Fibroblast of peridontal ligament (primary cell): ENCODE measurements around the gene ARHGDIB.

Experiments used
- DNase-seq: peaks from one replicate; pipeline ENCODE4 v3.0.0-alpha.2; 2010; ENCODE audit errors: extremely low read depth

ARHGDIB gene

DNA sequence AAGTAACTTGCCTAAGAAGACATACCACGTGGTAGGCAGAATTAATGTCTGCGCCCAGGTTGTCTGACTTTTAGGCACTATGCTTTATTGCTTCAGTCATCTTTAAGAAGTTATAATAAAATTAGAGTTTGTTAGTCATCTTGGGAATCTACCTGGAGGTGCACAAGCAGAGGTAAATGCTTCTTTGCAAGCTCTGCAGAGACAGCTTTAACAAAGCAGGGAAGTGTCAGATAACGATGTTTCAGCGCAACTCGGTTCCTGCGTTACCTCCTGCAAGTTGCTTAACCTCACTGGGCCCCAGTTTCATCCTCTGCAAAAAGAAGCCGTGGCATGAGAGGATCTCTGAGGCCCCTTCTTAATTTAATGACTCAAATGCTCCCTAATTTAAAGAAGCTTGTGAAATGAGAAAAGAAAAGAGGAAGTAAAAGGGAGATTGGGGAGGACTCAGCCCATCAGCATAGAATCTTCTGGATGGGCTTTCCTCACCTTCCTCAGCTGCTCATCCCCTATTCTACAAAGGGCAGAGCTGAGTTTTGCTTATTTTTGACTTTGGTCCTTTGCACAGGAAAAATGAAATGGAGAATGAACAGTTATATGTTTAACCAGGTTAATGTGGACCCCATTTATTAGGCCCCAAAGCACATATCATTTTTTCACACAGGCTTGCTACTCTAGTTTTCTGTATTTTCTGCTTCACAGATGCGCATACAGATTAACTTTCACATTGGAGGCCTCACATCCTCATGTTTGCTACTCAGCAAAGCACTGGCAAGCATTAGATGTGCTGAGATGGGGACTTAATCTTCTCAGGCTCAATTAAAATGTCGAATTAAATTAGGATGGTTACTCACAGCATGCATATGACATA lies 5.1 kb downstream of the ARHGDIB start:
- no peak for DNase-seq

GRCh38 chr12:14954269-14954668 lies 7.1 kb downstream of the ARHGDIB start:
- DNase-seq, result no peak

GRCh38 chr12:14953752-14954151 lies 7.6 kb downstream of the ARHGDIB start:
- DNase-seq, result no peak

GRCh38 chr12:14952299-14952921 lies 9.0 kb downstream of the ARHGDIB start:
- DNase-seq, result peak; percentile 74

DNA sequence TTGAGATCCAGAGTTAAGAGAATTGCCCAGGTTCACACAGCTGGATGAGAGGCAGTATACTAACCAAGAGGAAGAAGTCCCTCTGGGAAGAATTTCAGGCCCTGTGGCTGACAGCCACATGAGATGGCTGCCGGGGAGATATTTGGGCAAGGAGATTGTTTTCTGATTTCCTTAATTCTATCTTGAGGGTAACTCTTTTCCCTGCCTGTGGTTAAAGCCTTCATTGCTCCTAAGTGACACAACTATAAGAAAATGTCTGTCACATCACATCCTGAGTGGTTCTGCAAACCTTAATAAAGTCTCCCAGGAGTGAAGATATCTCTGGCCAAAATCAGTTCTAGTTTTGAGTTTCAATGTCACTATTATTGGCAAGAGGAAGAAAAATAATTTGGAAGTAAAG lies 9.6 kb downstream of the ARHGDIB start:
- no peak for DNase-seq

DNA sequence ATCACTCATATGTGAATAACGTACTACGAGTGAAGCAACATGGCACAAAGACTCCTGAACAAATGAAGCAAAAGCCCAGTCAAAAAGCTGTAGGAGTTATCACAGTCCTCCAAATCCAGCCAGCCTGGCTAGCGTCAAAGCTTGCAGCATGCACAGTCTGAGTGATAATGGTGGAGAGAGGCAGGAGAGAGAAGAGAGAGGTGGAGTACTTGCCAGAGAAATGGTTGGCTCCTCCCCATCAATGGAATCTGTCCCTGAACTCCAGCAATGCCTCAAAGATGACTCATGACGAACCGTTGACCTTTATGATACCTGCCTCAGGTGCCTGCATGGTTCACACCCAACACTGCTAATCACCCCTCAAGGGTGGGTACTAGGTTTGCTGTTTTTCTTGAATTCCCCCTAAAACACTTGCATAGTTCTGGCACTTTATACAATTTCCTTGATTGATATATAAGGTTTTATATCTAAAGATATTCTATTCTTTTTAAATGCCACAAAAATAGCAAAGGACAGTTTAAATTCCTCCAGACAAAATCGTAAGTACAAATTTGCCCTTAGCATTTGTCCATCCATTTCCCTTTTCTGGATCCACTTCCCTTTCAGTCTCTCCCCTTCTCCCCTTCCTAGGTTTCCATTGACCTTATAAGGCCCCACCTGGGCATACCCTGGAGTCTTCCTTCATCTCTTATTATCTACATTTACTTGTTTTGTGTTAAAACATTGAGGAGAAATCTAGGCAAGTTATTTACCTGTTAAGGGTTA lies 10.2 kb downstream of the ARHGDIB start:
- DNase-seq, result no peak

DNA sequence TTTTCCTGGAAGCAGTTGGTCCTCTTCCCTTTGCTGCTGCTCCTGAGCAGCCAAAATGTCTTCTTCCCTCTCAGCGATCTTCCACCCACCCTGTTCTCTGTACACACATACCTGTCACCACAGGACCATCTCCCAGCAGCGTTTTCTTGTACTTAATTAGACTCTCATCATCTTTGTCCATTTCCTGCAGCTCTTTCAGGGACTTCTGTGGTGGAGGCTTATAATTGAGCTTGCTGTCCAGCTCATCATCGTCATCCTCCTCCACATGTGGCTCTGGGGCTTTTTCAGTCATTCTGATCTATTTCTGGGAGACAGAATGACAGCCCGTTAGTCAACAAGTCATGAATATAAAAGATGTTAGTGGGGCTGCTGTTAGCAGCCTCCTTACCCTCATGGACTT lies 11.0 kb downstream of the ARHGDIB start:
- no peak for DNase-seq

DNA sequence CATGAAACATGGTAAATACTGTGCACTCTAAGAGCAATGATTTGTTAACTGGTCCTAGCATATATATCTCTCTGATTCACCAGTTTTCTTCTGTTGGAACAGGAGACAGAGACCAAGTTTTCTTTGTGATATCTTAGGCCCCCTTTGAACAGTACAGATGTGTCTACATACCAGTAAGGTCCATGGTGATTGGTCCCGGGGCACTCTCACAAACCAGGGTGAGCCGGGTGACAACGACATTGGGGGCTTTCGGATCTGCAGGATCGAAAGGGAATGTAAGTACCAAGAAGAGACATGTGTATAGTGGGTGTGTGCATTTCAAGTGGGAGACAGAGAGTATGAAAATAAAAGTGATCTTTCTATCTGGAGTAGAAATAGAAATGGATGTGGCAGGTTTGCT lies 11.8 kb downstream of the ARHGDIB start:
- DNase-seq, result no peak

DNA sequence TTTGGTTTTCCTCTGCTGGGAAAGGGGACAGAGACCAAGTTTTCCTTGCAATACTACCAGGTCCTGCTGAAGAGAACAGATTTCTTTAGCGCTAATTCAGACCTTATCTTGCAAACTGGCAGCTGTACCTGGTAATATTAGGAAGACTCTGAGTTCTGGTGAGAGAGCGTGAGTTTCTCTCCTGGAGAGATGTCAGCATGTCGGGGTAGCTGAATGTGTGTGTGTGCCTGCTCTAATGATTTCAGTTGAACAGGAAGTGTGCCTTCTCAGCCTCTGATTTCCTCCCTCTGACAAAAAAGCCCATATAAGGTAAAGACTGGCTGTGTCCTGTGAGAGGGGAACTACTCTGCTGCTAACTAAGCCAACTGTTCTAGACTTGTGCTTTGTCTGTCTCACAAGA lies 12.7 kb downstream of the ARHGDIB start:
- DNase-seq, result peak; percentile 62

DNA sequence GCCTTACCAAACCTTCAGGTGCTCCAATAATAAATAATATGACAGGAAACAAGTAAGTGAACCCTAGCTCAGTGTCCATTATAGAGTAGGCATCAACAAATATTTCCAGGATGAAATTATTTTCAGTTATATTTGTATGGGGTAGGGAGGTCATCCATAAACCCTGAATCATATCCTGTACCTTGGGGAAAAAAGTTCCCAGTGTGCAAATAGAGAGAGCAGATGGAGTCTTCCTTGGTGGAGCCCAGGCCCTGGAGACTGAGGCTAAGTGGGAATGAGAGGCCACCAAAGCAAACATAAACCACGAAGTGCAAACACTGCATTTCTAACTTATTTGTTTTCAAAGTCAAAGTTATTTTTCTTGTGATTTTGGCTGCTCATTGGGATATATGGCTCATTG lies 14.5 kb downstream of the ARHGDIB start:
- DNase-seq, result no peak

- DNase-seq, result no peak
These were observed 15.2 kb downstream of the ARHGDIB start for GRCh38 chr12:14946162-14946561.

GRCh38 chr12:14942196-14942931 lies 19.0 kb downstream of the ARHGDIB start:
- no peak for DNase-seq

GRCh38 chr12:14941369-14941768 lies 20.0 kb downstream of the ARHGDIB start:
- no peak for DNase-seq

DNA sequence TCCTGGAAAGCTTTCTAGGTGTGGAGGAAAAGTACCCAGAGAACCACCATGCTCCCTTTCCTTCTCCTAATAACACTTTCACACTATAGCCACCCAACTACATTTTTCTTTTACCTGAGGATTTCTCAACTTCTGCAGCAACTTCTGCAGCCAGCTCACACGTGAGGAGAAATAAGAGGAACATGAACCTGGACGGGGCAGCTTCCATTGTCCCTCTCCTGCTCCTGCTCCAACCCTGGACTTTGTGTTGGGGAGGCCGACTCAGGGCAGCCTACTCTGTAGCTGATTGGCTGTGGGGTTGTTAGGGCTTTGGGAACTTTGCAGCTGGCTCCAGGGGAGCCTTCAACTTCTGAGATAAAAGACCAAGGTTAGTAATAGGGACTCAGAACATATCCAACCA lies 23.1 kb downstream of the ARHGDIB start, which contains the start of gene ERP27:
TSS of gene ERP27 (minus strand) at position 237 of the 400 bp plus-strand sequence. CDS start at position 208, 29 bp downstream.
- no peak for DNase-seq

DNA sequence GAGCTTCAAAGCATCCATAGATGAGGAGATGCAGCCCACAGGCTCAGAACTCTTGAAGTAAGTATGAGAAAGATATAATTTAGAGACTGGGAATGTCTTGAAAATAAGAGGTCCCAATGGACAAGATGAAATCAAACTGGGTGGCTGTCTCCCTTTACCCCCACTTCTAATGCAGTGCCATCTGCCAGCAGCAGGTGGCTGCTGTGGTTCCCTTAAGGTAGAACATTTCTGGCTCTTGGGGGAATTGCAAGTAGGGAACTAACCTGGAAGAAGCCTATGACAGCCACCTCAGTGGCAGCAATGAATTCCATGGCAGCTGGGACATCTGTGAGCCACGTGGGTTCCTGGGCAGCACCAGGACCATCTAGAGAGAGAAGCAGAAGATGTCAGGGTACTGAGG lies 23.7 kb downstream of the ARHGDIB start:
- DNase-seq, result no peak

- no peak for DNase-seq
These were observed 24.4 kb downstream of the ARHGDIB start for GRCh38 chr12:14937014-14937413.

GRCh38 chr12:14936224-14936861 lies 25.1 kb downstream of the ARHGDIB start:
- no peak for DNase-seq

- no peak for DNase-seq
These were observed 26.4 kb downstream of the ARHGDIB start for GRCh38 chr12:14935031-14935430.

GRCh38 chr12:14934511-14934910 lies 26.9 kb downstream of the ARHGDIB start:
- DNase-seq, result no peak

DNA sequence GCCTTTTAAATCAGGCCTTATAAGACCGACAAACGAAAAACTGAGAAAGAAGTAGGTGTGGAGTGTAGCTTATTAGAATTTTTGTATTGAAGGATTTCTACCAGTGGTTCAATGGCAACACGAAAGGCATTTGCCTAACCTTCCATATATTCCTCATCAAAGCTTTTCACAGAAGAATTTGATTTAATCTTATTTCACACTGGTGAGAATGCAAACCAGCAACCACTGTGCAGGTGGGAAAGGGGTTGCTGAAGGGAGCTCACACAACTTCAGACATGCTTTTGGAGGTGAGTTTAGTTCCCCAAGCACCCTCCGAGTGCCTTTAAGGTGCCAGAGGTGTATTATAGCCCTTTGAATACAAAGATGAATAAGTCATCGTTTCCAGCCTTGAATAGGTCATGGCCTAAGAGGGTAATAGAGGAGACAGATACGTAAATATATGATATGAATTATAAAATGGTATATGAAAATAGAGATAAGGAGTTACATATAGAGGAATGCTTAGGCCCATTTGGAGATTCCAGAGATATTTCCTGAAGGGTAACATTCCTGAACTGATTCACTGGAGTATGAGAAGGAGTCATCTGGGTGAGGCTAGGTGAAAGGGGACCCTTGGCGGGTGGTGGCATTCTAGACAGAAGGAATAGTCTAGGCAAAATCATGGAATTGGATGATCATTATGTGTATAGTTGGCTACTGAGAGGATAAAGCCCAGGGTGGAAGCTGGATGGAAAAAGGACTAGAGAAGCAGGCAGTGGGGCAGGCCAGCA lies 29.4 kb downstream of the ARHGDIB start:
- DNase-seq, result no peak

GRCh38 chr12:14931359-14931758 lies 30.0 kb downstream of the ARHGDIB start:
- peak; percentile 17 for DNase-seq
